ENCODE data around the gene ESYT3. TPM values are rescaled to one million over a fixed set of nuclear protein-coding genes. Genes with fewer than 3 reads are reported as not detected.

Gene ESYT3
- total and polyA plus RNA-seq, 3 donors from 2014 or later: 1.2 to 5.4 (median 5.2) TPM

DNA sequence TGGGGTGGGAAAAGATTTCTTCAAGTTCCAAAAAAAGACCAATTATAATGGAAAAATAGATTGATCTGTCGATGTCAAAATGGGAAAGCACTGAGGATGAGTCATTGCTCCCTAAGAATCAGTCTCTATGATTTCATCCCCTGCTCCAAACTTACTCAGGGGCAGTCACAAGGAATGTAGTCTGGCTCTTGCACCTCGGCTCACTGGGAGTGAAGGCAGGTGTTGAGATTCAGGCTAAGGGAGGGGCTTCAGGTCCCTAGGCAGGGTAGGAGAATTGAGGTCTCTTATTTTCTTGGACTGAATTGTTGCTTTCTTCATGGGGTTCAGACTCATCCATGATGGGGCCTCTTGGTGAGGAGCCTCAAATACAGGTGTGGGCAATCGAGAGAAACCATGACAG is 14.2 kb downstream of the ESYT3 start:
- no peak overlapping the region for H3K27ac ChIP-seq
- 90 to 92% methylated on average over 3 of the region's 3 CpGs for WGBS, 2 donors

DNA sequence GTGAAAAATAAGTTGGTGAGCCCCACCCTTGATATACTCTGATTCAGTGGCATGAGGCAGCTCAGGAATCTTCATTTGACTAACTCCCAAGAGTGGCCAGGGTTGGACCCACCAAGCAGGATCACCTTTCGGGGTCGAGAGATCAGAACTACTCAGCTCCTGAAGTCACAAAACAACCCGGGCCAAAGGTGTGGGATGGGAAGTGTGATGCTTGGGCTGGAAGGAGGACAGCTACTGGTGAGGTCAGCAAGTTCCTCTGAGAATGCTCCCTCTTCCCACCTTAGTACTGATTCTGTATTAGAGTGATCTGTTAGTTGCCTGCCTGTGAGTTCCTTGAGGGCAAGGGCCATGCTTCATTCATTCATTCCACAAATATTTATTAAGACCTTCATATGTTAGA is 15.1 kb downstream of the ESYT3 start:
- H3K4me3 ChIP-seq: no peak overlapping the region
- H3K9me3 ChIP-seq: no peaks in the 10 kb centered on the region
- no peaks in the 10 kb centered on the region for H3K27me3 ChIP-seq
- TF ChIP-seq POLR2A (IDR thresholded peaks at IDR 0.05): no peak
- no peak for TF ChIP-seq CTCF (IDR thresholded peaks at IDR 0.05)
- H3K4me1 ChIP-seq: no peaks in the 10 kb centered on the region
- H3K36me3 ChIP-seq (ENCODE audit: low read depth, missing control alignments): no peaks in the 10 kb centered on the region
- no peak overlapping the region for H3K27ac ChIP-seq
- no peak for DNase-seq
- intact Hi-C loops (cut with DNase I; ENCODE audit: low total_unique reads): no loop called here
- WGBS, 2 donors: 87 to 92% methylated on average over 3 of the region's 3 CpGs

More for the DNA sequence above, 14.2 kb downstream of the ESYT3 start:
- intact Hi-C loops (cut with DNase I; ENCODE audit: low total_unique reads): no loop called here
- no peak for DNase-seq
- Histone ChIP-seq H3K9me3 (no peaks in the 10 kb centered on the region), H3K36me3 (ENCODE audit: low read depth, missing control alignments) (no peaks in the 10 kb centered on the region), H3K4me1 (no peaks in the 10 kb centered on the region), H3K4me3 (no peak overlapping the region), H3K27me3 (no peaks in the 10 kb centered on the region)
- TF ChIP-seq POLR2A (IDR thresholded peaks at IDR 0.05): no peak
- no peak for TF ChIP-seq CTCF (IDR thresholded peaks at IDR 0.05)

GRCh38 chr3:138450181-138450580 is 15.8 kb downstream of the ESYT3 start:
- no peaks in the 10 kb centered on the region for H3K36me3 ChIP-seq (ENCODE audit: low read depth, missing control alignments)
- no peak for DNase-seq
- no peak overlapping the region for H3K4me3 ChIP-seq
- no peaks in the 10 kb centered on the region for H3K27me3 ChIP-seq
- no peak overlapping the region for H3K27ac ChIP-seq
- 88 to 95% methylated on average over 7 of the region's 7 CpGs for WGBS, 2 donors
- intact Hi-C loops (cut with DNase I; ENCODE audit: low total_unique reads): no loop called here
- TF ChIP-seq POLR2A (IDR thresholded peaks at IDR 0.05) (no peak), CTCF (IDR thresholded peaks at IDR 0.05) (no peak)
- no peaks in the 10 kb centered on the region for H3K9me3 ChIP-seq
- H3K4me1 ChIP-seq: no peaks in the 10 kb centered on the region

- no peaks in the 10 kb centered on the region for H3K9me3 ChIP-seq
- DNase-seq: no peak
- TF ChIP-seq POLR2A (IDR thresholded peaks at IDR 0.05): no peak
- no peak for TF ChIP-seq CTCF (IDR thresholded peaks at IDR 0.05)
- WGBS, 2 donors: 88% methylated on average over 4 to 6 of the region's 6 CpGs
- intact Hi-C loops (cut with DNase I; ENCODE audit: low total_unique reads): no loop called here
- H3K4me3 ChIP-seq: no peak overlapping the region
- H3K36me3 ChIP-seq (ENCODE audit: low read depth, missing control alignments): no peaks in the 10 kb centered on the region
- no peaks in the 10 kb centered on the region for H3K27me3 ChIP-seq
- H3K27ac ChIP-seq: no peak overlapping the region
- H3K4me1 ChIP-seq: no peaks in the 10 kb centered on the region
These were observed 16.4 kb downstream of the ESYT3 start for GRCh38 chr3:138450704-138451424.

- Histone ChIP-seq H3K36me3 (ENCODE audit: low read depth, missing control alignments) (no peaks in the 10 kb centered on the region), H3K4me3 (no peak overlapping the region), H3K9me3 (no peaks in the 10 kb centered on the region), H3K27ac (no peak overlapping the region), H3K27me3 (no peaks in the 10 kb centered on the region), H3K4me1 (no peaks in the 10 kb centered on the region)
- TF ChIP-seq POLR2A (IDR thresholded peaks at IDR 0.05) (no peak), CTCF (IDR thresholded peaks at IDR 0.05) (no peak)
- intact Hi-C loops (cut with DNase I; ENCODE audit: low total_unique reads): no loop called here
- WGBS, 2 donors: 78 to 79% methylated on average over 31 to 43 of the region's 43 CpGs
- DNase-seq: no peak
These were observed 17.3 kb downstream of the ESYT3 start for GRCh38 chr3:138451595-138452162.
